ENCODE data around the gene PBX1.

PBX1 gene

DNA sequence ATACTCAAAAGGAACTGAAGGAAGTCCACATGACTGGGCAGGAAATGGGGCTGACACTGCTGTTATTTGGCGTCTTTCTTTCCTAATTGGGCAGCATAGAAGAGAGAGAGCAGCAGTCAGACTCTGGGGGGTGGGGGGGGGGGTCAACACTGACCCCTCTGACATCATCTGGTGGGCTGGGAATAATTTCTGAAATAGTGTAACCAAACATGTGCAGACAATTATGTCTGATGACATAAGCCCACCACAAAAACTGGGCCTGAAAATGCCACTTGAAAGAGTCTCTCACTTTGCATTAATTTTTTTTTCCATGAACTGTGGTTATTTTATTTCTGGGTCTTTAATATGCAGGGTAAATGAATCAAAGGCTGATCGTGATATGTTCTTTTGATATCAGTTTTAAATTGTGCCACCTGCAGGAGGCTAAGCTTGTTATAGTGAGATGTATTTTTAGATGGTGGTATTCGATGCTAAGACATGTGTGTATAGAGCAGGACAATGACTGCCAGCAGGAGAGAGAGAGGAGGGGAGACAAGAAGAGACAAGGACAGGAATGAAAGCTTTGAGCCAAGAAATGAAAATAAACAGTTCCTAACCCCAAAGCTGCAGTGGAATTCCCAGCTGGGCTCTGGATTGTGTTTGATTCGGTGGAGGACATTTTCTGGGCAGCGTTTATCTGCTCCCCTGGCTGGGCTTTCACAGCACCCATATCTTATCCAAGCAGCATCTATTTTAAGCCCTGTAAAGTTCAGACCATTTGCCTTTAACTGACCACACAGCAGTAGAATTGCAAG is 264.7 kb downstream of the PBX1 start:
- no peak for DNase-seq (ENCODE audit: low read depth)

DNA sequence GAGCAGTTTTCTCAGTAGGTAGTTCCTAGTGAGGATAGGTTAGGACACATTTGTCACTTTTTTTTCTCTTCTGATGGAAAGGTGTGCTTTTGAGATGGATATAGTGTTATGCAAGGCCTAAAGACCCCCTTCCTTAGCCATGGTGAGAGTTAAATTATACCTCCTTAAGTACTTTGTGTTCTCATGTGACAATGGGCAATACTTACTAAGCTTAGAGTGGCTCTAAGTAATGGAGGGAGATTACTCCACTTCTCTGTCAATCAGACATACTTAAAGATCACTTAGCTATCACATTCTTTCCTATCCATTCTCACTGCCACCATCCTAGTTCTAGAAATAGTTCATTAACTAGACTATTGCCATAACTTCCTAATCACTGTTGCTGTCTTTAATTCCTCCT is 265.6 kb downstream of the PBX1 start:
- DNase-seq (ENCODE audit: low read depth): no peak

DNA sequence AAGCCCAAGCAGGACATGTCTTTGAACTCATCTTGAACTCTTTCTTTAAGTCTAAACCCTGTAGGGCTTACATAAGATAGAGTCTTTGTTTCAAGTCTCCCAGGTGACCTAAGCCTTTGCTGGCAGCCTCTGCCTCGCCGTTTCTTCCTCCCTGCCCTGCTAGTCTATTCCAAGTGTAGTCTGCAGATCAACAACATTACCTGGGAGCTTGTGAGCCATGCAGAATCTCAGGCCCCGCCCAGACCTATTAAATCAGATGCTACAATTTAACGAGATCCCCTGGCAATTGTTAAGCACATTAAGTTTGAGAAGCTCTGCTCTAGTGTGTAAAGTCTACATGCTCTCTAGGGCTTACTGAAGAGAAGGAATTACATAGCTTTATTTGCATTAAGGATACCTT is 271.6 kb downstream of the PBX1 start:
- DNase-seq (ENCODE audit: low read depth): no peak

DNA sequence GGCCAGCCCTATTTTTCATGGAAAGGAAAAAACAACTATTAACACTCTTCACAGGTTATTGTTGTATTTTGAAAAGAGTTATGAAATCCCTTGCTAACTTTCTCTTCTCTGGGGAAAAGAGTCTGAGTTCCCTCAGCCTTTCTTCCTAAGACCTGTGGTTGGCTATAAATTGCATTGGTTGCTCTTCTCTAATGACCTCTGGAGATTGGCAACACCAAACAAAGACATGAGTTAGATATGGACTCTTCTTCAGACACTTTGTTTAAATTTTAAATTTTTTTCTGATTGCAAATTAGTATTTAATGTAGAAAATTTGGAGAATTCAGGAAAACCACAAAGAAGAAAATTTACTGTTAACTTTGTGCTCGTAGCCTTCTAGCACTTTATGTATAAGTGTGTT is 275.7 kb downstream of the PBX1 start:
- DNase-seq (ENCODE audit: low read depth): no peak

DNA sequence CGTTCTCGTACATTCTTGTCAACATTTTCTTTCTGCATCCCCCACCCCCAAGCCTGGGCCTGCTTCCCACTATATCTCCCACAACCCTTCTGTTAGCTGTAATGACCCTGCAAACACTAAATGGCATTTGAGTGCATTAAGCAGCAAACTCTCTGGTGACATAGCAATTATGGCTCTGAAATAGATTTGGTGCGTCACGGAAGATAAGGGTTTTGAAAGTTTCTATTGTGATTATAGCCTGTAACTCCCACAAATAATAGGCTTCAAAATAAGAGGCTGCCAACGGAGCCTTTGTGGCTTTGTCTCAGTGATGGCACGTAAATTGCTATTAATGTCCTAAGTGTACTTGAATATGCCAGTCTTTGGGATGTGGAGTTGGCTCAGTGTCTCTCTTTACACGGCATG is 277.6 kb downstream of the PBX1 start:
- DNase-seq (ENCODE audit: low read depth): no peak

DNA sequence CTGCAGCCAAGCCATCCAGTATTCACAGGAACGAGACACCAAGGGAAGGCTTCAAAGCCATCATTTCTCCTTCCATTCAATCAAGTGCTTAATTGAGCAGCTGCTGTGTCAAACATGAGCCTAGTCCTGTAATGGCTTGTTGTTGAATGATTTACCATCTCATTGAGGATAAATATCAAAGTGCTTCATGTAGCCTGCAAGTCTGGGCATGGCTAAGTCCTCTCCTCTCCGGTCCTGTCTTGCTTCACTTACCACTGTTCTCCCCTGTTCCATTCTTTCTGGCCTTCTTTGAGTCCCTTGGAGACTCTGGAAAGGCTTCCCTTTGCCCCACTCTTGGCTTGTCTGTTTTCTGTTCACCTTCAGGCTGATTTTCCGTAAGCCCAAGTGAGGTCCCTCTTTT is 279.8 kb downstream of the PBX1 start:
- DNase-seq (ENCODE audit: low read depth): no peak

DNA sequence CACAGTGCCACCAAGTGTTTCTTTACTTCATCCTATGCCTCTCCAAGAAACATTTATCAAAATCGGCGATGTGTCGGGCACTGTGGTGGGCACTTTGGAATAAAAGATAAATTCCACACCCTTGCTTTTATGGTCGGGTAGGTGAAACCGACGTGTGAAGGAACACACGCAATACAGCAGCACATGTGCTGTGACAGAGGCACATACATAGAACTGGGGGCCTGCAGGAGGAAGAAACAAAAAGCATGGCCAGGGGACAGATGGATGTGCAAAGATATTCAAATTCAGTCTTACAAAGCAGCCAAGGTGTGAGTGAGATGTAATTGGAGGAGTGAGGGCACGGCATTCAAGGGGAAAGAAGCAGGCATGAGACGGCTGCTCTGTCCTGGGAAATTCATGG is 282.0 kb downstream of the PBX1 start:
- no peak for DNase-seq (ENCODE audit: low read depth)

DNA sequence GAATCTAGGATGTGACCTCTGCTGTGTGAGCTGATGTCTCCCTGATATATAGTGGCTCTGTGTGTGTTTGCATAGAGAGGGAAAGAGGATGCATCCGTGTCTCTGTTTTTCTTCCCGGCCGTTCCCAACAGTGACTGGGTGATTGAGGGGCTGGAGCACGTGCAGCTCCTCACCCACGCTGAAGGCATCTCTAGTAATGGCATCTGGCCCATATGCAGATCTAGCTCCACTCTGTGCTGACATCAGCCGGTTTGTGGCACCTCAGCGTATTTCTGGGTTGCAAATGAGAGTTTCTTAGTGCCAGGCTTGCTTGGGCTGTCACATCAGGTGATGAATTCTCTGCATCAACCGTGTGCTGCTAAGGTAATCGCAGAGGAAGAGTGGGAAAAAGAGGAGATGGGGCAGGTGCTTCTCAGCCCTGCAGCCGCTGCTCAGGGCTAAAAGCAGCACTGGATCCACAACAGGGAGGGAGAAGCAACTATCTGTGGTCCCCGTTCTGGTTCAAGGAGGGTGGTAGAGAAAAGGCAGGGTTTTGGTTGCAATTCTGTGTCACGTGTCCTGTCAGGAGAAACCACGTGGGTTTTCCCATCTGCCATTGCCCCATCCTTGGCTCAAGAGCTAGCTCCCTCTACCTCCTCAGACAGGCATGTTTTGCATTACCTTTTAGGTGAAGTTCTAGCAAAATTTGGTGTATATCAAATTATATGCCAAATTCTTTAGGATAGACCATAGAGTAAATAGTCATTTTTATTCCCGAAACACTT is 282.9 kb downstream of the PBX1 start:
- no peak for DNase-seq (ENCODE audit: low read depth)

DNA sequence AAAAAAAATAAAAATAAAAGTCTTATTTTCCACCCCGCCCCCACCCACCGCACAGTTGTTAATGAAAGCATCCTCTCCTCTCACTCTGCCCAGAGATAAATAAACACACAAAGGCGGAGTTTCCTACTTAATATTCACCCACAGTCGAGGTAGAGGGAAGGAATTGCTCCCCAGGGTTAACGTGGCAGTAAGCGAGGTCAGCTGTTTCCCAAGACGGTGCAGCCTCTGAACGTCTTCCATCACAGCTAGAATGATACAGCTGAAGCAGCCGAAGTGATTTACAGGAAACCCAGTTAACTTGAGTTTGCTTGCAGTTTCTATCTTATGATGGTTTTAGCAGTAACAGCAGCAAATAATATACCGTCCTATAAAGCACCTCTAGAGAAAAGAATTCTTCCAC is 283.9 kb downstream of the PBX1 start:
- no peak for DNase-seq (ENCODE audit: low read depth)

DNA sequence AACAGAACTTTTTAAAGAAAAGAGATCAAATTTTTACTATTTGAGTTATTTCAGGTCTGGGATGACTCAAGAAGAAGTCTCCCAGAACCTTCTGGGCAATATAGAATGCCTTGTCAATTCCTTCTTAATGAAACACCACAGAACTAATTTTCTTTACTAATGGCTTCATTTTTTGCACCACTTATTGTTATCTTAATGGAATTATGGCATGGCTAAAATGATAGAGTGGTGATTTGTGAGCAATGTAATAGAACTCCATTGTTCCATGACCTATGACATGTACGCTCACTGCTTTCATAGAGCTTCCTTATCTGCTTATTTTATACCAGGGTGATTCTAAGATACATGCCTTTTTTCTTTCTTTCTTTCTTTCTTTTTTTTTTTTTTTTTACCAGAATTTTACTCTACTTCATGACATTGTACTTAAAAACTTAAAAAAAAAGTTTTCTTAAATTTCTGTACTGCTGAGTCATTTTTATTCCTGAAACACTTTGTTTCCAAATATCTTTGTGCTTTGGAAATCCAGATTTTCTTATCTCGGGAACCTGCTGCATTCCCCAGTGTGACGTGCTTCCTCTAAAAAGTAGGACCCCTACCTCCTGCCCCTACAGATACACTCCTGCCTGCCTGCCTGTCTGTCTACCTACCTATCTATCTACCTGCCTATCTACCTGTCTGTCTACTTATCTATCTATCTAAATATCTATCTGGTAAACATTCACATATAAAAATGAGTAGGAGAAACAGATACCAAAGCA is 284.9 kb downstream of the PBX1 start:
- DNase-seq (ENCODE audit: low read depth): no peak

DNA sequence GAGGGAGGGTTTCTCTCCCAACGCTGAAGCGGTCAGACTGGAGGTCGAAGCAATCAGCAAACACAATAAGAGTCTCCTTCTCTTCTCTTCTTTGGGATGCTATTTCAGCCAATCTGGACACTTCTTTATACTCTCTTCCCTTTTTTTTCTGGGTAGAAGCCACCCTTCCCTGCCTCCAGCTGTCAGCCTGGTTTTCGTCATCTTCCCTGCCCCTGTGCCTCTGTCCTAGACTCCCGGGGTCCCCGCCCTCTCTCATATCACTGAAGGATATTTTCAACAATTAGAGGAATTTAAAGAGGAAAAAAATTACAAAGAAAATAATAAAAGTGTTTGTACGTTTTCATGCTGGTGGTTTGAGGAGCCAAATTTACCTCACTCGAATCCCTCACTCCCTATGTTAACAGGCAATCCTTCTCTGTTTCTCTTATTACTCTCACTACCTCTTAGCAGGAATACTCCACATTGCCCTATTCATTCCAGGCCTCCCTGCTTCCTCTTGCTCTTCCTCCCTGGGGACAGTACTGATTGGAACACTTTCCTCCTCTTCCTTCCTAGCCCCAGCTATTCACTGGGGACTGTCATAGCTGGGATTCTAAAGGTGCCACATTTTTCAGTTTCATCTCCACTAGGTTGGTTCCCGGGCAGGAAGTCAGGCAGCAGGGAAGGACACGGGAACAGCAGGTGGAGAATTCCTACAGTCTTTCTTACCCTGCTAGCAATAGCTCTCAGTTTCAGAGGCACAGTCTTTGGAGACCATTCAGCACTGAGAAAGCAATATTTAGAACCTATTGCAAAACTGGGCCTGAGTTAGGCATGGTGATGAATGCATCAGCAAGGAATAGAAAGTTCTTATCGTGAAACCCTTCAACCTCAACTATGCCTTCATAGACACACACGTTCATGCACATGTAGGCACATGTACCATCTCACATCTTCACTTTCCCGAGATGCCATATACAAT is 288.0 kb downstream of the PBX1 start:
- DNase-seq (ENCODE audit: low read depth): no peak

DNA sequence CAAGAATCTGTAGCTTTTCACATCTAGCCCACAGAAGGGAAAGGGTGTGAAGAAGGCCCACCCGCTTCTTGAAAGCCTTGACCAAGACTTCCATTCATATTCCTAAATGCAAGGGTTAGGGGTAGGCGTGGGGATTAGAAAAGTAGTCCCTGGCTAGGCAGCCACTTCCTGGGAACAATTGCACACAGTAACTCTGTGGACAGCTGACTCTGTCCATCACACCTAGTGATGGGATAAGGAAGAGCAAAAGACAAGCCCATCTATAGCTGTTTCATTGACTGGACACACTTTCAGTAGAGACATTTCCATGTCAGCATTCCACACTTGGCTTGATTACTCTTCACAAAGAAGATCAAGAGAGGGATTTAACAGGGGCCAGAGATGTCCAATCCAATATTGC is 294.2 kb downstream of the PBX1 start:
- DNase-seq (ENCODE audit: low read depth): no peak

DNA sequence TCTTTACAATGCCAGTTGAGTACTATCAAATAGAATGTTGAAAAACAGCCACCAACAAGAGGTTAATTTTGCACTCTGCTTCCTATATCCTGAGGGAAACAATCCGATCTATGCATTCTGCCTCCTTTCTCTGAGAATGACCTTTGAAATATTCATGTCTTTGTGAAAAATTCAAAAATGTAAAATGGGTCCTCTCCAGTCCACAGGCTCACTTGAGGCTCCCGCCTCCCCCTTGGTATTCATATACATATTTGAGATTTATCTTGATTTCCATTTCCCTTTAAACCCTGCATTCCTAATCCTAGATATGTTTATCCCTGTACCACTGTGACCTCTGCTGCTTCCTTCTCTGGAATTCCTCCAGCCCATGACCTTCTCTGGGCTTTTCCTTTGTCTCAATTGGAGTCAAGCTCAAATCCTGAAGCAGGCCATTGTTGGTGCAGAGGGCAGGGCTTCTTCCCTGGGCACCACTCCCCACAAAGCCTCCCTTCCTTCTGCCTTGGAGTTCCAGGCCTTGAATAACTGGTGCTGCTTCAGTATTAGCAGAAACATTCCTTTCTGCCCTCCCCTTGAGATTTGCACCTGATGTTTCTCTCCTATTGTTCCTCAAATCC is 296.8 kb downstream of the PBX1 start:
- no peak for DNase-seq (ENCODE audit: low read depth)

DNA sequence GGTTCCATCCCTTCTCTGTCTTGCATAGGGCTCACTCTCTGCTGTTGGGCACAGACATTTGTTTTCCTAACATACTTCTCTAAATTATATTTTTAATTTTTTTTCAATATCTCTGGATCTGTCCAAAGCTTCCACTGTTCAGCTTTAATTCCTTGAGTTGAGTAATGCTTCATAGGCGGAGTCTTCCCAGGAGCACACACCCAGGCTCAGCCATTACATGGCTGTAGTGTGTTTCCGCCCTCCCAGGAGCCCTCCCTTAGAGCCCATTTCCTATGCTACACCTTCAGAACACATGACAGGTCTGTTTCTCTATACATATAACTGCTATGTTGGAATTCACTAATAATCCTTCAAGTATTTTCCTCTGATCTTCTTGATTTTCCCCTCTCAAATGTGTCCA is 297.4 kb downstream of the PBX1 start:
- DNase-seq (ENCODE audit: low read depth): no peak

DNA sequence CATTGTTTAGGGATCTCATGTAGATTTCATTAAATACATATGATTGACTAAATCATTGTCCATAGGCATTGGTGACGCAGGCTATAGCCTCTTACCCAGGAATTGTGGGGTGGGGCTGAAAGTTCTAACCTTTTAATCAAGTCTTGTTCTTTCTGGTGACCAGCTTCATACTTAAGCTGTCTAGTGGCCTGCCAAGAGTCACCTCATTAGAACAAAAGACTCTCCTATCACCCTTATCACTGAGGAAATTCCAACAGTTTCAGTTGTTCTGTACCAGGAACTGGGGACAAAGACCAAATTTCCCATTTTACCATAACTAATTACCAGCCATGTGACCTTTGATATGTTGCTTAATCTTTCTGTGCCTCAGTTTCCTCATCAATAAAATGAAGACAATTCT is 298.5 kb downstream of the PBX1 start:
- DNase-seq (ENCODE audit: low read depth): no peak

DNA sequence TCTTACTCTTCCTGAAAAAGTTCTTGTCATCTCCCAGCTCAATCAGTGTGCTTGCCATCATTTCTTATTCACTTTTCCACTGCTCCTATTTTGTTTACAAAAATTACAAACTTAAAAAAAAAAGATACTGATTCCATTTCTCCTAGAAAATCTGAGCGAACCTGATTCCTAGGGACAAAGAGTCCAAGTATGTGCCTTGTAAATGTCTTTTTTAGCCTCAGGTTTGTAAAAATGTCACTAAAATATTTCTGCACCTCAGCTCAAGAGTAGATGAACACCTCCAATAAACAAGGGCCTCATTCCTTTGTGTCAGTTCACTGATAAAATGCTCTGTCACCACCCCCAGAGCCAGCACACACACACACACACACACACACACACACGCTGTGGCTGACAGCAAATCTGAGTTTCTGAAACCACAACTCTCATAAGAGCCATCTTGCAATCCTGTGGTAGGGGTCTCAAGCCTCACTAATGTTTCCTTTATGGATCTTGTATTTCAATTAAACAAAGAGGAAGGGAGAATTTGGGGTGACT is 299.2 kb downstream of the PBX1 start:
- DNase-seq (ENCODE audit: low read depth): no peak

DNA sequence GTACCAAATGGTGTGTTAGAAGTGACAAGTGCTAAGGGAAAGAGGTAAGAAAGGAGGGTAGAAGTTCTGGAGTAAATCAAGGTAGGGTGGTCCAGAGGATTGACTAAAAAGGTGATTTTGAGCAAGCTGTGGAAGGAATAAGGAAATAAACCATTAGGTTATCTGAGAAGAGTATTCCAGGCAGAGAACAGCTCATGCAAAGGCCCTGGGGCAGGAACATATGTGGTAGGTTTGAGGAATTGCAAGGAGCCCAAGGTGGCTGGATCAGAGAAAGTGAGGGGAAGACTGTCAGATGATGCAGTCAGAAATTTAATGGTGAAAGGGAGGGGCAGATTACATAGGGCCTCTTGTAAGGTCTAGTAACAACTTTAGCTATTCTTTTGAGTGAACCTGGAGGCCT is 302.6 kb downstream of the PBX1 start:
- DNase-seq (ENCODE audit: low read depth): no peak

DNA sequence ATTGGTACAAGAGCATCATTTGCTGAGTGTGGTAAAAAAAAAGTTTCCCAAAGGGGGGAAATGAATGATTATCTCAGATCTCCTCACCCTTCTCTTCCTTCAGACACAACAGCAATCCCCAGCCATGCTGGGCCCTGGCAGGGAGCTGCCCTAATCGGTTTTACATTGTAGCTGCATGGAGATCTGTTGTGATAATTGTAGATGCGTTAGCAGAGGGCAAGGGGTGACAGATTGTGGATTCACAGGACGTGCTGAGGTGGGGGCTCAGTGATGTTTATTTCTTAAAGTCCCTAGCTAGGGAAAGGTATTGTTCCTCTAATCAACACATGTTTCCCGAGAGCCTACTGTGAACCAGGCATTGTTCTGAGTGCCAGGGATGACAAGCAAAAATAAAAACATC is 304.1 kb downstream of the PBX1 start:
- DNase-seq (ENCODE audit: low read depth): no peak

DNA sequence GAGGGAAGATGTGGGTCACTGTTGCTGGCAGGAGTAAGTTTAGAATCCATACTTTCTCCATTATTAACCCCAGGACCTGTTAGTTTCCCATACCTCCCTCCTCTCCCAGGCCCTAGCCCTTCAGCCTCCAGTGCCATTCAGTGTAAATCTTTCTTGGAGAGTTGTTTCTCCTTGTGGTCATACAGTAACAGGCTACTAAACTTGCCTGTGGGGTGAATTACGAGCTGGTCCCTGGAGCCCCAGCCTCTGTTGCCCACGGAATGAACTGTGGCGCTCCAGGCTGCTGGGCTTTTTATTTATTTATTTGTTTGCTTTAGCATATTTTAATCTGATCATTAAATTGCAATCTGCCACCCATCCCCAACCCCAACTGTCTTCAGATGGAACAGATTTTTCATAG is 305.2 kb downstream of the PBX1 start:
- DNase-seq (ENCODE audit: low read depth): no peak

DNA sequence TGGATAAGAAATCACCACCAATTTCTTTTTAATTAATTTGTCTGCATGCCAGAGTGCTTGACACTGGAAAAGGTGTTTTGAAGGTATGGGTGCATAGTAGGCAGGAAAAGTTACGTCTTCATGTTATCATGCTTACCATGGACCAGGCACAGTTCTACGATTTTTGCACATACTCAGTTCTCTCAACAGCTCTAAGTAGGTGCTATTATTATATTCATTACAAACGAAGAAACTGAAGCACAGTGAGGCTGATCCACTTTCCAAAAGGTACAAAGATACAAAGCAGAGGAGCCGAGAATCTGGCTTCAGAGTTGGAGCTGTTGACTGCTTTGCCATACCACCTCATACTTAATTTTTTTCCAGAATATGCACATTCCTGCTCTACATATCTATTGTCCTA is 306.4 kb downstream of the PBX1 start:
- no peak for DNase-seq (ENCODE audit: low read depth)

DNA sequence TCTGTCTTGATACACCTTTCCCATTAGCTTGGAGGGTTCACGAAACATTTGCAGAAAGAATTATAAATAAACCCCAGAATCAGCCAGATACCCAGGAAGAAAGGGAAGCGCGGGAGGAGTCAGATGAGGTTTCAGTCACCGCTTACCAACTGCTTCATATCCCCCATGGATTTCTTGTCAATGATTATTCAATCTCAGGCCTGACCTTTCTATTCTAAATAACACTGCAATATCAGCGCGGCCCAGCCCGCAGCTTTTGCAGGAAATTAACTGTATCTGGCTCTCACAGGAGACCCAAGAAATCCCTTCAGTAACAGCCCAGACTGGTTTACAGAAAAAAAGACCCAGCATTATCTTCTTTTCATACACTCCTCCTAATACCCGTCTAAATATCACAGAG is 308.6 kb downstream of the PBX1 start:
- no peak for DNase-seq (ENCODE audit: low read depth)
